ENCODE data around the gene BANF2. TPM values are rescaled to one million over a fixed set of nuclear protein-coding genes. Genes with fewer than 3 reads are reported as not detected.

BANF2 gene
- total RNA-seq, 2 experiments from 2014 or later = not detected

GRCh38 chr20:17735959-17736621, 36.3 kb downstream of the BANF2 start:
- intact Hi-C loops (cut with micrococcal nuclease) = no loop called here
- Mint-ChIP-seq H3K4me3 (no peak overlapping the region), H3K9me3 (peaks cover 7% of the 10 kb centered on the region), H3K27ac (no peak overlapping the region), H3K27me3 (peaks cover 5% of the 10 kb centered on the region), H3K4me1 (ENCODE audit: low read depth) (no peaks in the 10 kb centered on the region), H3K36me3 (ENCODE audit: low read depth) (no peaks in the 10 kb centered on the region)
- ChIA-PET POLR2A (no interaction called here), CTCF (no interaction called here)
- DNase-seq = no peak
- no peak for ATAC-seq
- no peak for TF ChIP-seq CTCF (IDR thresholded peaks at IDR 0.05)

- H3K27me3 Mint-ChIP-seq = peaks cover 5% of the 10 kb centered on the region
- intact Hi-C loops (cut with micrococcal nuclease) = no loop called here
- no peaks in the 10 kb centered on the region for H3K36me3 Mint-ChIP-seq (ENCODE audit: low read depth)
- ATAC-seq (no peak), DNase-seq (no peak)
- TF ChIP-seq CTCF (IDR thresholded peaks at IDR 0.05) = no peak
- H3K9me3 Mint-ChIP-seq = peaks cover 7% of the 10 kb centered on the region
- no peak overlapping the region for H3K27ac Mint-ChIP-seq
- POLR2A ChIA-PET = no interaction called here
- CTCF ChIA-PET = interaction anchor here (1.3 to 1.4 kb wide), 2 partner anchors 56 to 201 kb away, joined by 3 to 4 read pairs; partner anchors contain the start of gene RRBP1
- no peak overlapping the region for H3K4me3 Mint-ChIP-seq
- no peaks in the 10 kb centered on the region for H3K4me1 Mint-ChIP-seq (ENCODE audit: low read depth)
These were observed 38.4 kb downstream of the BANF2 start for GRCh38 chr20:17738154-17738553.

GRCh38 chr20:17741220-17741619, 41.5 kb downstream of the BANF2 start:
- Mint-ChIP-seq H3K27me3 (peaks cover 5% of the 10 kb centered on the region), H3K36me3 (ENCODE audit: low read depth) (no peaks in the 10 kb centered on the region), H3K4me3 (no peak overlapping the region), H3K4me1 (ENCODE audit: low read depth) (no peaks in the 10 kb centered on the region), H3K27ac (no peak overlapping the region), H3K9me3 (peaks cover 2% of the 10 kb centered on the region)
- no peak for TF ChIP-seq CTCF (IDR thresholded peaks at IDR 0.05)
- no peak for DNase-seq
- intact Hi-C loops (cut with micrococcal nuclease) = no loop called here
- ChIA-PET CTCF (interaction anchor here (1.1 kb wide), 1 partner anchor 59 kb away, joined by 3 read pairs; no protein-coding TSS in a partner anchor), POLR2A (no interaction called here)
- ATAC-seq = no peak

- no peaks in the 10 kb centered on the region for H3K9me3 Mint-ChIP-seq
- intact Hi-C loops (cut with micrococcal nuclease) = no loop called here
- POLR2A ChIA-PET = no interaction called here
- no peak for DNase-seq
- no peak overlapping the region for H3K27ac Mint-ChIP-seq
- TF ChIP-seq CTCF (IDR thresholded peaks at IDR 0.05) = no peak
- no peaks in the 10 kb centered on the region for H3K36me3 Mint-ChIP-seq (ENCODE audit: low read depth)
- CTCF ChIA-PET = interaction anchor here (0.5 to 1.1 kb wide), 2 partner anchors 60 to 196 kb away, joined by 3 read pairs; no protein-coding TSS in a partner anchor
- peaks cover 5% of the 10 kb centered on the region for H3K27me3 Mint-ChIP-seq
- no peaks in the 10 kb centered on the region for H3K4me1 Mint-ChIP-seq (ENCODE audit: low read depth)
- ATAC-seq = no peak
- H3K4me3 Mint-ChIP-seq = no peak overlapping the region
These were observed 43.0 kb downstream of the BANF2 start for GRCh38 chr20:17742731-17743130.

- POLR2A ChIA-PET = no interaction called here
These were observed 43.9 kb downstream of the BANF2 start for GRCh38 chr20:17743677-17744076.

More at GRCh38 chr20:17743677-17744076, 43.9 kb downstream of the BANF2 start:
- no peak for DNase-seq
- CTCF ChIA-PET = interaction anchor here (0.9 kb wide), 1 partner anchor 61 kb away, joined by 4 read pairs; the partner anchor contains the start of gene RRBP1
- no peak for ATAC-seq
- no peak overlapping the region for H3K4me3 Mint-ChIP-seq
- H3K4me1 Mint-ChIP-seq (ENCODE audit: low read depth) = no peaks in the 10 kb centered on the region
- H3K36me3 Mint-ChIP-seq (ENCODE audit: low read depth) = no peaks in the 10 kb centered on the region
- no peak overlapping the region for H3K27ac Mint-ChIP-seq
- intact Hi-C loops (cut with micrococcal nuclease) = no loop called here
- H3K27me3 Mint-ChIP-seq = peaks cover 8% of the 10 kb centered on the region
- no peak for TF ChIP-seq CTCF (IDR thresholded peaks at IDR 0.05)
- H3K9me3 Mint-ChIP-seq = no peaks in the 10 kb centered on the region

Data from activated CD8-positive, alpha-beta T cell treated with anti-CD3 and anti-CD28 coated beads for 36 hours (primary cell).